NB4 (cell line): ENCODE measurements around the gene NFKBIE.
A peak's percentile ranks its signal among the peaks of the same experiment; 100 is the strongest.

Experiments used
- DNase-seq: peaks from one replicate; pipeline ENCODE4 v3.0.0; 2010; ENCODE audit warnings: low read depth
- H3K4me3 ChIP-seq: one replicate; pipeline ENCODE4 v1.5.1; 2011; ENCODE audit warnings: mild to moderate bottlenecking, low read depth, low read length, moderate library complexity
- MYC ChIP-seq: IDR thresholded peaks from 2 replicates; pipeline ENCODE4 v1.6.1; 2011; ENCODE audit warnings: low read depth, low read length
- POLR2A ChIP-seq: IDR thresholded peaks from 2 replicates; pipeline ENCODE4 v1.6.1; 2011; ENCODE audit warnings: mild to moderate bottlenecking; ENCODE audit not compliant: insufficient read length; ENCODE audit errors: extremely low read depth
- TF ChIP-seq, protein P1 (sequence below): IDR thresholded peaks from one replicate; pipeline ENCODE4 v1.5.1; 2012; ENCODE audit warnings: low read depth, low read length
- TF ChIP-seq, protein P2 (sequence below): IDR thresholded peaks from 2 replicates; pipeline ENCODE4 v1.6.1; 2011; ENCODE audit warnings: low read depth, low read length

NFKBIE gene

DNA sequence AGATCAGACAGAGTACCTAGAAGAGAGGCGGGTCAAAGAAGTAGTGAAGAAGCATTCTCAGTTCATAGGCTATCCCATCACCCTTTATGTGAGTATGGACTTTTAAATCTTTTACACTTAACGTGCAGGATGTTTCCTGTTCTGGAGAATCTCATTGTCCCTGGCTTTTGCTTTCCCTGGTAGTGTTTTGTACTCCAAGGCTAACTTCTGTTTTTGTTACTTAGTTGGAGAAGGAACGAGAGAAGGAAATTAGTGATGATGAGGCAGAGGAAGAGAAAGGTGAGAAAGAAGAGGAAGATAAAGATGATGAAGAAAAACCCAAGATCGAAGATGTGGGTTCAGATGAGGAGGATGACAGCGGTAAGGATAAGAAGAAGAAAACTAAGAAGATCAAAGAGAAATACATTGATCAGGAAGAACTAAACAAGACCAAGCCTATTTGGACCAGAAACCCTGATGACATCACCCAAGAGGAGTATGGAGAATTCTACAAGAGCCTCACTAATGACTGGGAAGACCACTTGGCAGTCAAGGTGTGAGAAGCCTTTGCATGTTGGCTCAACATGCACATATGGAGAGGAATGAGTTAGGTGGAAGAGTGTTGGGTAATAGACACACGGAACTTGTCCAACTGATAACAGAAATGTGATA, 15.2 kb downstream of the NFKBIE start:
- no peak for DNase-seq
- TF ChIP-seq, protein P1, sequence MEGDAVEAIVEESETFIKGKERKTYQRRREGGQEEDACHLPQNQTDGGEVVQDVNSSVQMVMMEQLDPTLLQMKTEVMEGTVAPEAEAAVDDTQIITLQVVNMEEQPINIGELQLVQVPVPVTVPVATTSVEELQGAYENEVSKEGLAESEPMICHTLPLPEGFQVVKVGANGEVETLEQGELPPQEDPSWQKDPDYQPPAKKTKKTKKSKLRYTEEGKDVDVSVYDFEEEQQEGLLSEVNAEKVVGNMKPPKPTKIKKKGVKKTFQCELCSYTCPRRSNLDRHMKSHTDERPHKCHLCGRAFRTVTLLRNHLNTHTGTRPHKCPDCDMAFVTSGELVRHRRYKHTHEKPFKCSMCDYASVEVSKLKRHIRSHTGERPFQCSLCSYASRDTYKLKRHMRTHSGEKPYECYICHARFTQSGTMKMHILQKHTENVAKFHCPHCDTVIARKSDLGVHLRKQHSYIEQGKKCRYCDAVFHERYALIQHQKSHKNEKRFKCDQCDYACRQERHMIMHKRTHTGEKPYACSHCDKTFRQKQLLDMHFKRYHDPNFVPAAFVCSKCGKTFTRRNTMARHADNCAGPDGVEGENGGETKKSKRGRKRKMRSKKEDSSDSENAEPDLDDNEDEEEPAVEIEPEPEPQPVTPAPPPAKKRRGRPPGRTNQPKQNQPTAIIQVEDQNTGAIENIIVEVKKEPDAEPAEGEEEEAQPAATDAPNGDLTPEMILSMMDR: no peak
- TF ChIP-seq, protein P2, sequence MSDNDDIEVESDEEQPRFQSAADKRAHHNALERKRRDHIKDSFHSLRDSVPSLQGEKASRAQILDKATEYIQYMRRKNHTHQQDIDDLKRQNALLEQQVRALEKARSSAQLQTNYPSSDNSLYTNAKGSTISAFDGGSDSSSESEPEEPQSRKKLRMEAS: no peak
- no peak for TF ChIP-seq POLR2A
- peak overlapping the region; percentile 99 for H3K4me3 ChIP-seq

DNA sequence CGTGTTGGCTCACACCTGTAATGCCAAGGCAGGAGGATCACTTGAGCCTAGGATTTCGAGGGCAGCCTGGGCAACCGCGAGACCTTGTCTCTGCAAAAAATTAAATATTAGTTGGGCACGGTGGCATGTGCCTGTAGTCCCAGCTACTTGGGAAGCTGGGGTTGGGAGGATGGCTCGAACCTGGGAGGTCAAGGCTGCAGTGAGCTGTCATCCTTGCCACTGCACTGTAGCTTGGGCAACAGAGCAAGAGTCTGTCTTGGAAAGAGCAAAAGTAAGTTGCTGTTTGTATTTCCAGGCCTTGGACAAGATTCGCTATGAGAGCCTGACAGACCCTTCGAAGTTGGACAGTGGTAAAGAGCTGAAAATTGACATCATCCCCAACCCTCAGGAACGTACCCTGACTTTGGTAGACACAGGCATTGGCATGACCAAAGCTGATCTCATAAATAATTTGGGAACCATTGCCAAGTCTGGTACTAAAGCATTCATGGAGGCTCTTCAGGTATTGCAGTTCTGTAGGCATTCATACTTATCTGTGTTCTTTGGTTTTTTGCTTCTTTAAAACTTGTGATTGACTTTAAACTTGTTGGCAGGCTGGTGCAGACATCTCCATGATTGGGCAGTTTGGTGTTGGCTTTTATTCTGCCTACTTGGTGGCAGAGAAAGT, 16.1 kb downstream of the NFKBIE start:
- no peak for DNase-seq
- TF ChIP-seq, protein P2: no peak
- no peak for TF ChIP-seq POLR2A
- TF ChIP-seq MYC: no peak
- TF ChIP-seq, protein P1: no peak
- H3K4me3 ChIP-seq: peak overlapping the region; percentile 99

DNA sequence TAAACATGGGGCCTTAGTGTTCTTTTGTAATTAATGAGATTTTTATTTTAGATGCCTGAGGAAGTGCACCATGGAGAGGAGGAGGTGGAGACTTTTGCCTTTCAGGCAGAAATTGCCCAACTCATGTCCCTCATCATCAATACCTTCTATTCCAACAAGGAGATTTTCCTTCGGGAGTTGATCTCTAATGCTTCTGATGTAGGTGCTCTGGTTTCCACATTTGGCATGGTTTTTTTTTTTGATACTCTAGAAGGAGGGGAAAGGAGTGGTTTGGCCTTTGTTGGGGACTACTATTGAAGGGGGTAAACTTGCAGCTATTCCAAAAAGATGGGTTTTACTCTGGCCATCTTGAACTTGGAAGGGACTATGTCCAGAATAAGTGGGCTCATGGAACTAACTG, 16.8 kb downstream of the NFKBIE start:
- peak overlapping the region; percentile 99 for H3K4me3 ChIP-seq
- DNase-seq: no peak
- TF ChIP-seq, protein P1: no peak
- TF ChIP-seq, protein P2: no peak
- TF ChIP-seq POLR2A (no peak), MYC (no peak)

DNA sequence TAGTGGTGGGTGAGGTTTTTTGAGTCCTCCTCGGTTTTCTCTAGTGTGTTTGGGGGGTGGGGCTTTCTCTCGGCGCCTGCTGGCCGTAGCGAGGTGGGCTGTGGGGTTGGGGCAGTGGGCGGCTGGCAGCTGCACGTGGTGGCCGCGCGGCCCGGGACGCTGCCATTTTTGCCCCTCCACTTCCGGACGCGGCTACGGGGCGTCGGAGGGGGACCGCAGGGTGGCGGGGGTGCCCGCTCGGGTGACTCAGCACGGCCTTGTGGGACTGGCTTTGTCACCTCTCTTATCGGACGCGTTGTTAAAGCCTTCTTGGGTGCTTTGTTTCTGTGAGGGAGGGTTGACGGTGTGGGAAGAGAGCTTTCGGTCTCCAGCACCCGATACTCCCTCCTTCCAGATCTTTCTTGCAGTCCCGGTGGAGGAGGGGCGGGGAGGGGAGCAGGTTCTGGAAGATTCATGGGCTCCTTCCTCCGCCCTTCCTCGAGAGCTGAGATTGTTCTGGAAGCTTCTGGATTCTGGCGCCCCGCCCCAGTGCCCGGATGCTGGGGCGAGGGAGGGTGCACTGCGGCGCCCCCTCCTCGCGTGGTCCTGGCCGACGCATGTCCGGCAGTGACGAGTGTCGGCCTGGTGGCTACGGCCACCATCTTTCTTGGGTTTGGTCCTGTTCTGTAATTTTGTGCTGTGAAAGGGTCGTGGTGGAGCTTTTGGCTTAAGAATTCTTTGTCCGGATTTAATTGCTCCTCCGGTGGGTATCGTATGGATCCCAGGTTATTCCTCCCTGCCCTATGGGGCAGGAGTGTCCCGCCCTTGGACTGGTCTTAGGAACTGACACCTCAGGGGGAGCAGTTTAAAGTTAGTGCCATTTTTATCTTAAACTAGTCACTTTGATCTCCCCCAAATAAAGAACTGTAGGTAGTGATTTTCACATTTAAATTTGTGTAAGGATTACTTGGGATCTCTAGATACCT, 17.7 kb downstream of the NFKBIE start:
- H3K4me3 ChIP-seq: peak overlapping the region; percentile 99
- TF ChIP-seq, protein P1: no peak
- TF ChIP-seq MYC: peak; percentile 98
- no peak for TF ChIP-seq POLR2A
- TF ChIP-seq, protein P2: peak; percentile 96
- DNase-seq: peak; percentile 86

DNA sequence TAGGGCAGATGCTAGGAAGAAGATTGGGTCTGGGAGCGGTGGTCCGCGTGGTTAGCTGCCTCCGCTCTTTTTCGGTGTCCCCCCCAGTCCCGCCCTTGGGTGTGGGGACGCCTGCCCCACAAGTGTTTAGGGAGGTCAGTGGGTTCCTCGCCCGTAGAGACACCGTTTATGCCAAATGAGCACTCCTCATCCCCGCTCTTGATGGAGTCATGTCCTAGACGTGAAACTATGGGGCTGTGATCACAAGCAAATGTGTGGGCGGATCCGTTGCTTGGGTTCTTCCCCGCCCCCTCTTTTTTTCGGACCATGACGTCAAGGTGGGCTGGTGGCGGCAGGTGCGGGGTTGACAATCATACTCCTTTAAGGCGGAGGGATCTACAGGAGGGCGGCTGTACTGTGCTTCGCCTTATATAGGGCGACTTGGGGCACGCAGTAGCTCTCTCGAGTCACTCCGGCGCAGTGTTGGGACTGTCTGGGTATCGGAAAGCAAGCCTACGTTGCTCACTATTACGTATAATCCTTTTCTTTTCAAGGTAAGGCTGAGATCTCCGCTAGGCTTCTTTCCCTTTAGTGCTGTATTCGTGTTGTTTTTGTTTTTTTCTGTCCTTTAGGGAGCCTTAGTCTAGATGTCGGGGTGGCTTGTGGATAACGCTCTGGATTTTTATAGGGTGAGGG, 18.6 kb downstream of the NFKBIE start, which contains the start of gene HSP90AB1:
TSS of gene HSP90AB1 (plus strand) at position 439 of the 675 bp plus-strand sequence. CDS start 1,529 bp downstream, outside the sequence.
- DNase-seq: peak; percentile 98
- TF ChIP-seq, protein P2: peak; percentile 76
- TF ChIP-seq MYC: peak; percentile 81
- TF ChIP-seq, protein P1: no peak
- TF ChIP-seq POLR2A: peak; percentile 99
- peak within 1 kb of the TSS; percentile 99 for H3K4me3 ChIP-seq
